Kidney capillary endothelial cell (primary cell): ENCODE measurements around the gene KRTAP17-1.
"Not testable (repeated sequence)": the region's sequence is repeated elsewhere in the genome, so short reads cannot be mapped to it uniquely, and the experiment has no call there.

Experiments used
- DNase-seq: peaks from one replicate; pipeline ENCODE4 v3.0.0-alpha.2; 2018; ENCODE audit warnings: low spot score

The KRTAP17-1 gene, protein sequence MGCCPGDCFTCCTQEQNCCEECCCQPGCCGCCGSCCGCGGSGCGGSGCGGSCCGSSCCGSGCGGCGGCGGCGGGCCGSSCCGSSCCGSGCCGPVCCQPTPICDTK

DNA sequence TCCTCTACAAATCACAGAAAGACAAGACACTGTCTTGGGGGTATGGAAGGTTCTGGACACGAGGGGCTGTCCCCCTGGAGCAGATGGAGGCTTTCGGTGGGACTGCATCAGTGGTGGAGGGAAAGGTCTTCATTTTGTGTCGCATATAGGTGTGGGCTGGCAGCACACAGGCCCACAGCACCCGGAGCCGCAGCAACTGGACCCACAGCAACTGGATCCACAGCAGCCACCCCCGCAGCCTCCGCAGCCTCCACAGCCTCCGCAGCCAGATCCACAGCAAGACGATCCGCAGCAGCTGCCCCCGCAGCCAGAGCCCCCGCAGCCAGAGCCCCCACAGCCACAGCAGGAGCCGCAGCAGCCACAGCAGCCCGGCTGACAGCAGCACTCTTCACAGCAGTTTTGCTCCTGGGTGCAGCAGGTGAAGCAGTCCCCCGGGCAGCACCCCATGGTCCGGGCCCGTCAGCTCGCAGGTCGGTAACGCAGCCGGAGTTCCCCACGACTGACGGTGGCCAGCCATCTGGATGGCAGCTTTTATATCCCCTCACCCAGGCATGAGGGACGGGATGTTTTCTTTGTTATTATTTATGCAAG lies at the start of gene KRTAP17-1:
KRTAP17-1 (minus strand) TSS at position 507 of the 591 bp plus-strand sequence; CDS start at position 447, 60 bp downstream.
- no peak for DNase-seq

DNA sequence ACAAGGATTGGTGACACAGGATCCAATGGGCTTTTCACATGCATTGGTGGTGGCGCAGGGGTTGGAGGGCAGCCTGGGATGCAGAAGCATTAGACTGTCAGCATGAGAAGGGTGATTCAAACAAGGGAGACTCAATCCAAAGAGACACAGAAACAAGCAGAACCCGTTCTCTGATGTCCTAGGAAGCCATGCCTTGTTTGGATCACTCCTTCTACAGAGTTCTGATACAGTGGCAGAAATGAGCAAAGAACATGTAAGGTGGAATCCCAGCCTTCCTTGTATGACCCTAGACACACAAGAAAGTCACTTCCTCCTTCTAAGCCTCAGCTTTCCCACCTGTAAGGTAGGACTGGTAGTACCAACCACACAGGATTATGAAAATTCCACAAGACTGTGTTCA lies 48.4 kb upstream of the KRTAP17-1 start:
- no peak for DNase-seq

DNA sequence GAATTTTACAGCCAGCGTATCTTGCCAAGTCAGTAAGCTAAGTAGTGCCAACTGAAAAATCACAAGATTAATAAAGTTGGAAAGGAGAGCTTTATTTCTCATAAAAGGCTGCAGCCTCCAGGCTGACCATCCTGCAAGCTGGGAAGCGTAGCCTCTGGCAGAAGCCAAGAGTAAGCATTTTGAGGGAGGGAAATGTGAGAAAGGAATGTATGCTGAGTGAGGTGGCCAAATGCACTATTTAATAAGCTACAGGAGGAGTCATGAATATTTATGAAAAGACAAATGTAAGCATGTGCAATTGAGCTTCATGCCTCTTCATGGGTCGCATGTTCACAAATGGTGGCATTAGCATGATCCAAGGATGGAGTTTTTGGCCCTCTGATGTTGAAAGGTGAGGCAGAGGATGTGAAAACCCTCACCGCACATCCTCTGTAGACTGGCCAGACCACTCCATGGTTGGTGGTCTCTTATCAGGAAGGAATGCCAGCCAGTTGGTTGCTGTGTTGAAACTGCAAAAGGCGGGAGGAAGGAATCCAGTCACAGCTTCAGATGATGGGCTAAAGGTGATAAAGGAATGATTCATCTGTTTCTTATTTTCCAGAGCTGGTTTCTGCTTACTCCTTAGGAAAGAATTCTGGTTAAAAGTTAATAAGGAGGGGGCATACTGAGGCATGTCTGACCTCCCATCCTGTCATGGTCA lies 44.9 kb upstream of the KRTAP17-1 start:
- DNase-seq = no peak

DNA sequence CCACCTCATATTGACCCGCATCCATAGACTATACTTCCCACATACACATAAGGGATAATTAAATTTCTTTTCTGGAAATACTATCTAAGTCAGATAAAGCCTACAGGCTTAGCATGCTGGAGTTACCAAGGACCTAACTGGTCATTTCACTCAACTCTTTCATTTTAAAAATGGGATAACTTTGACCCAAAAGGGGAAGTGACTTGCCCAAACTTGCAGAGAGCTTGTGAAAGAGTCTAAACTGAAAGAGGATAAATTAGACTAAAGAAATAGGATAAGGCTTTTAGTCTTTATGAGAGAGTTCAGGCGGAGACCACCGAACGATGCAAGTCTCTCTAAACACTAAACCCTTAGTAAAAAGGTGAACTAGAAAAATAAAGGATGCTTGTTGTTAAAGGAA lies 39.0 kb upstream of the KRTAP17-1 start:
- no peak for DNase-seq

DNA sequence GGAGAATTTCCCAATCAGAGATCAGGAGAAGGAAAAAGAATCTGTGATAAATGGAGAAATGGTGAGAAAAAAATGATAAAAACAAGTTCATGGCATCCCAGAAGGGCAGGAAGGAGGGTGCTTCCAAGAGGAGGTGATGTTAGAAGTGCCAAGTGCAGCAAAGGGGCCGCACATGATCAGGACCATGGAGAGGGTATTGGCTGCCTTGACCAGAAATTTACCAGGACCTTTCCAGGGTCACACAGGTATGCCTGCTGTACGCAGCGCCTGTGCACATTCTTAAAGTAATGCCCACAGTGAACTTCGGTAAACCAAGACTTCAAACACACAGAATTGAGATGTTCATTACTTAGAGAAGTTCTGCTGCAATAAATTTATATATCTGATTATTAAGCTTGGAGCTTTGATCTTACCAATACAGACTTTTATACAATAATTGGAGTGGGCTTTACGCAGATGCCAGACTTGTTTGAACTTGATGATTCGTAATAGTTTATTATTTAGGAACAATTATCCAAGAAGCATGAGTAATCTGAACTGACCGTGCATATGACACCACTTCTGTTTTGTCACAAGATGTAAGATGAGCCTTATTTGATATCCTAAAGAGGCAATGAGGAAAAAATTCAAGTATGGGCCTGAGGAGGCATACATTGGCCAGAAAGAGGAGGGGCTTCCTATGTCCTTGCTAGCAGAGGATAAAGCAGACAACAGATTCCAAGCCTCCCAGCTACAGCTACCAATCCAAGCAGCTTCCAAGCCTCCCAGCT lies 37.3 kb upstream of the KRTAP17-1 start:
- DNase-seq = no peak

DNA sequence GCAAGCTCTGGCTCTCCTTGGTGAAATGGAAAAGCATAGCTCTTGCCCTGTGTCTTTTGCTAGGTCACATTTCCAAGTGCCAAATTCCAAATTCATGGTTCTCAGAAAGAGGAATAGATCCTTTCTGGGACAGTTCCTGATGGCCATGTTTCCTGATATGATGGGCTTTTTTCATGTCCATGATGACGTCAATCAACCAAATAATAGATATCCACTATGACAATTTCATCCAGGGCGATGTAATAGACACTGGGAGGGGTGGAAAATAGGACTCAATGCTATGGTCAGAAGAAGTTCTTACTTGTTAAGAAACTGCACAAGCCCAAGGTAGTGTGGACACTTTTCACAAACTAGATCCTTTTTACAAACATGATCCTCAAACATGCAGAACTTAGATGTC lies 35.7 kb upstream of the KRTAP17-1 start:
- no peak for DNase-seq

DNA sequence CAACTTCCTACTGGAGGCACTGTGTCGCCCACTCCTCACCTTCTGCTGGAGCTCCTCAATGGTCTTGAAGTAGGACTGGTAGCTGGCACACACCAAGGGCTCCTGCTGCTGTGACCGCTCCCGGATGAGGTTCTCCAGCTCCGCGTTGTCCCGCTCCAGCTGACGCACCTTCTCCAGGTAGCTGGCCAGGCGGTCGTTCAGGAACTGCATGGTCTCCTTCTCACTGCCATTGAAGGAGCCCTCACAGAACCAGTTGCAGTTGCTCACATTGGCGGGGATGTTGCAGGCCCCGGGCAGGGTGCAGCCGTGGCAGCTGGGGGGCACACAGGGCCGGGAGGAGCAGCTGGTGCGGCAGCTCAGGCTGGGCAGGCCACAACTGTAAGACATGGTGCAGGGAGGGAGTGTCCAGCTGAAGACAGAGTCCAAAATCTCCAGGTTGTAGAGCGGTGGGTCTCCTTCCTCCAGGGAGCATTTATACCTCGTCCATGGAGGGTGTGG lies 34.9 kb upstream of the KRTAP17-1 start, which contains the start of gene KRT33A:
KRT33A (minus strand) TSS at position 448 of the 498 bp plus-strand sequence; CDS start at position 387, 61 bp downstream.
- not testable (repeated sequence) for DNase-seq

DNA sequence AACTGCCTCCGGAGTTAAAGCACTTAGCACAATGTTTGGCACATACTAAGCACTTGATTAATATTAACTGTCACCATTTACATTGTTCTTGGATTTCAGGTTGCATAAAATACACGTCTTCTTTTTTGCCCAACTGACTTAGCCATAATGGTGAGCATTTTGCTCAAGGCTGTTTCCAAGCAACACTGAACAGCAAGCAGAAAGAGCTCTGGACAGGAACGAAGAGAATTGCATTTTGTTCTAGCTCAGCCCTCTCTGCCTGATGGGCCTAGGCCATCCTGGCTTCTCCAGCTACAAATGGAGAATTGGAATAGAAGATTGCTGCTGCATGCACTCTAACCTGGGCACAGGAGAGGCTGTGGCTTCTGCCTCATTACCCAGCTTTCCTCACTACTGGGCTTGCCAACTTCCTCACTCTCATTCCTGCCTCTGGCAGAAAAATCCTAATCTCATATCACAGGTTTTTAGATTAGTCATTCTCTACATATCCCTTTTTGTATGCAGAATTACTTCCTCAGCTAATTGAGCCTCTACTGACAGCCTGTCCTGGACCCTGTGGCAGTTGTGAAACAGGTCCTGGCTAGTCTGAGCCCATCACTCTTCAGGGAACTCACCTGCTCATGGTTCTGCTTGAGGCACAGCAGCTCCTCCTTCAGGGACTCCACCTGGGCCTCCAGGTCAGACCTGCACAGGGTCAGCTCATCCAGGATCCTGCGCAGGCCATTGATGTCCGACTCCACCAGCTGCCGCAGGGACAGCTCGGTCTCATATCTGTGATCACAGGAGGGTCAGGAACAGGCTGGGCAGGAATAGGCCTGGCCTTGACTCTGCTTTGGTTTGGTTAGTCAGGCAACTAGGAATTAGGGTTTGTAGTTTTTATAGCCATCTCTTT lies 32.6 kb upstream of the KRTAP17-1 start:
- DNase-seq = no peak

DNA sequence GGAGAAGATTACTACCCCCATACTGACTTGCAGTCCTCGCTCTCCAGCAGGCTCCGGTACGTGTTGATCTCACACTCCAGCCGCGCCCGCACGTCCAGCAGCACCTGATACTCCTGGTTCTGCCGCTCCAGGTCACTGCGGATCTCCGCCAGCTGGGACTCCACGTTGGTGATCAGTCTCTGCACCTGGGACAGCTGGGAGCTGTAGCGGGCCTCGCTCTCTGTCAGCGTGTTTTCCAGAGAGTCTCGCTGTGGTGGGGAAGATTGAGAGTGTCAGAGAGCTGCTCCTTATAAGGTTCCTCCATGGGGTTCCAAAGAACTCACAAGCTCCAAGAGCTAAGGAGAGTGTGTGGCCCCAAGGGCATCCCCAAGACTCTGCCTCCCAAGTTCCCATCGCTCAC lies 30.9 kb upstream of the KRTAP17-1 start:
- DNase-seq = not testable (repeated sequence)

DNA sequence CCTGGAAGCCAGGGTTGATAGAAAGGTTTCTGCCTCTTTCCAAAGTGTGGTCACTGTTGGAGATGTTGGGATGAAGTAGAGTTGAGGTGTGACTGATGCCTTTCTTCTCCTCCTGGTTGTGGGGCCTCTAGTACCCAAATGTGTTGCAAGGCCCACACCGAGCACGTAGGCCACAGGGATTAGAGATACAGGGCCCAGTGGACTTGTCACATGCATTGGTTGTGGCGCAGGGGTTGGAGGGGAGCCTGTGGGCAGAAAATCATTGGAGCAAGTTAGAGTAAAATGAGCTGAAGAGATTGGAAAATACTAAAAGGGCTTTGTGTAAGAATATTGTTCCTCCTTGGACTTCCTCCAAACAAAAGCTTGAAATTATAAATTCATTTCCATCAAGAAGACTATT lies 30.5 kb upstream of the KRTAP17-1 start:
- DNase-seq = no peak

DNA sequence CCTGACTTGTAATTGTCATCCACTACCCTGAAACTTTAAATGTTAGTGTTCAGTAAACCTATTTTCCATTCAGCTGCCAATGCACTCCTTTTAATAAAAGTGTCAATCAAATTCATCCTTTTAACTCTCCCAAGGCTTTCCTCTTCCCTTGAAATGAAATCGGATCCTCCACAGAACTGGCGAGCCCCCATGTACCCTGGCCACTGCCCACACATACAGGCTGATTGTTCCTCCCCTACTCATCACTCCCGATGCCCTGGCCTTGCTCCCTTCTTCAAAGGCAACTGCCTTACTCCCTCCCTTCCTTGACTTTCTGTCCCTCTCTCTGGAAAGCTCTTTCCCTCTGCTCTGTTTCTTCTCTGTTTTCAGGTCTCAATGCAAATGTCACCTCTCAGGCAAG lies 27.5 kb upstream of the KRTAP17-1 start:
- DNase-seq = no peak

DNA sequence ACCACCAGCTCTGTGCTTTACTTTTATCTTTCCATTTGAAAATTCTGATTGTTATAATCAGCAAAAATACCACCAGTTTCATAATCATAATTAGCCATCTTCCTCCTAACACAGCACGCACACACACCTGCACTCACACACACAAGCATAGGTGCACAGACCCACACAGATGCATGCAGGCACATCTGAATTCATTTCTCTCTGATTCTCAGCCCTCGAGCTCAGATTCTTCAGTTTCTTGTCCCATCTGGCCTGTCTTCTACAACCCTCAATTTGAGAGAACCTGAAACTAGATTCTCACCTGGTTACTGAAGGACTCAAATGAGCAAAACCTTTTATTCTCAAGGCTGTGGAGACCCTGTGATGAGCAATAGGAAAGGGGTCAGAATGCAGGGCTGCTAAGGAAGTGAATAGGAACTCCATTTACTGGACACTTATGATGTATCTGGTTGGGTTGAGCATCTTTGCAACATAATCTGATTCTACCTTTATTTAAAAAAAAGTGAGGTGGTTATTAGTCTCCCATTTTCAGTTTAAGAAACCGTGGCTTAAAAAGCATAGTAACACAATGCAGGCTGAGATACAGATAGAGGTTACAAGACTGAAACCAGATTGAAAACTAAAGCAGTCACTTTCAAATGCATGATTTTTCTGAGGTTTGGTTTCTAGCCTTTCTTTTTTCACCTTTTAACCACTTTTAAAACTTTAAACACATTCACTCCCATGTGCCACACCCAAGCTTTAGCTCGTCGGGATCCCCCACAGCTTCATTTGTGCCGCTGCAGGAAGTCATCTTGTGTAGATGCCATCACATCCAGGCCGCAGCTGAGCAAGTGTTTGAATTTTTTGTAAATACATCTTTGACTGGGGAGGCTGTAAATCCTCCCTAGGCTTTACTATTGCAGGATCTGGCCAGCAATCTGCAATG lies 25.7 kb upstream of the KRTAP17-1 start:
- no peak for DNase-seq

DNA sequence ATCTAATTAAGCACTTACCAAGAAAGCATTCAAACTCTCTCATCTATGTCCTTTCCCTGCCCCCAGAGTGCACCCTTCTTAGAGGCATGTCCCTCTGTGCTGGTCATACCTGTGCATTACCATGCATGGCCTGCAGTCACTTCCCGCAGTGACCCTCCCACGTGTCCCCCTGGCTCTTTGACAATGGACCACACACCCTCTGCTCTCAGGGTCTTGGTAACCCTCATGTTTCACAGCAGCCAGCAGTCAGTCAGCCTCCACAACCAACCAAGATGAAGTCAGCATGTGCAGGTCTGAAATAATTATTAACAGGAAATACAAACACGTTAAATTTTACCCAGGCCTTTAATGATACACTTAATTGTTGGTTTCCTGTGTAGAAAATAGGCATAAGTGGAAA lies 25.0 kb upstream of the KRTAP17-1 start:
- no peak for DNase-seq

DNA sequence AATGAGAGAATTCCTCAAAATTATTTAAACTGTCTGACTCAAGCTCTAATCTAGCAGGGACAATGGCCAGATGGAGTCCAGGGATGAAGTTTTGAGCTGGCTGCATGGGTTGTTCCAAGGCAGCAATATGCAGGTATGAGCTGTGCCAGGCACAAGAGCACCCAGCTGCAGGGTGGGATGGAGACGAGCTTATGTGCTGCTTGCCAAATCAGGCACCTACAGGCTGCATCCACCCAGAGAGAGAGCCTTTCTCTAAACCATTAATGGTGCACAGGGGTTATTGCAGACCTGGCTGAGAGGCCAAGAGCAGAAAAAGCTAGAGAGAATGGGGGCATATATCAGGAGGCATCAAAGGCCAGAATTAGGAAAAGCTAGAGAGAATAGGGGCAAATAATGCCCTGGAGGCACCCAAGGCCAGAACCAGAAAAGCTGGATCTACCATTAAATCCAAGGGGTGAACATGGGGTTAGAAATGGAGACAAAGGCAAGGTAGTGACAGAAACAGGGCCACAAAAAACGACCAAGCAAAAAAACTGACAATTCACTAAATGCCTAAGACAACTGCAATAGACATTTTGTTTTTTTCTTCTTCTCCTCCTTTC lies 24.2 kb upstream of the KRTAP17-1 start:
- no peak for DNase-seq

DNA sequence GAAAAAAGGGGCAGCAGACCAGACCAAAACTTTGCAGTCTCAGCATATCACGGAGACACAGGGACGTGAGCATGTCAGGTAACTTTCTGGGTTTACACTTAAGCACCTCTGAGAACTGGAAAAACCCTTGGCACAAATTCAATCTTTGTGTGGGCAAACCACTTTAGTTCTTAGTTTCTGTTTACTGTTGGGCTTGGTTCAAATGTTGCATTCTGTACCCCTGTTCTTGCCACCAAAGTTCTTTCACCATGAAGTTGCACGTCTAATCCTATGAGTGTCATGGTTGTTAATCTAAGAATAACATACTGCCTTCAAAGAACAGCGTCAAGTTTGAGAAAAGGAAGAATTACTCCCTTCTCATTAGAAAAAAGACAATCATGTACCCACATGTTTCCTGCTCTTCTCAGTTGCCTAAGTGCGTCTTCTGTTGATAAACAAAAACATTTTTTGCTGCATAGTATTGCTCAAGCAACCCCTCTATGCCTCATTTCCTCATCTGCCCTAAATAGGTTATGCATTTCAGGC lies 23.5 kb upstream of the KRTAP17-1 start:
- DNase-seq = no peak

DNA sequence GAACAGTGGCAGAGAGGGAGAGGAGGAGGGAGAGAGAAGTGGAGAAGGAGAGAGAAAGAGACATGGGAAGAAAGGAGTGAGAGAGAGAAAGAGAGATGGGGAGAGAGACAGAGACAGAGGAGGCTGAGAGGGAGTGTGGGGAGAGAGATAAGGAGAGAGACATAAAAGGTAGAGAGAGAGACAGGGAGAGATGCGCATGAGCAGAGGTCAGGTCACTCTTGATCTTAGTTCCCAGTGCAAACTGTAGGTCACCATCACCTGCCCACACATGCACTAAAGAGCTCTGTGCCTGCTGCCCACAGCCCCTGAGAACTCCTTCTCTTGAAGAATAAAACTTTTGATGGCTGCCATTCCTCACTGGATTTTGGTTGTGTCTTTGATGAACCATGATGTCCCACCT lies 20.2 kb upstream of the KRTAP17-1 start:
- DNase-seq = no peak

DNA sequence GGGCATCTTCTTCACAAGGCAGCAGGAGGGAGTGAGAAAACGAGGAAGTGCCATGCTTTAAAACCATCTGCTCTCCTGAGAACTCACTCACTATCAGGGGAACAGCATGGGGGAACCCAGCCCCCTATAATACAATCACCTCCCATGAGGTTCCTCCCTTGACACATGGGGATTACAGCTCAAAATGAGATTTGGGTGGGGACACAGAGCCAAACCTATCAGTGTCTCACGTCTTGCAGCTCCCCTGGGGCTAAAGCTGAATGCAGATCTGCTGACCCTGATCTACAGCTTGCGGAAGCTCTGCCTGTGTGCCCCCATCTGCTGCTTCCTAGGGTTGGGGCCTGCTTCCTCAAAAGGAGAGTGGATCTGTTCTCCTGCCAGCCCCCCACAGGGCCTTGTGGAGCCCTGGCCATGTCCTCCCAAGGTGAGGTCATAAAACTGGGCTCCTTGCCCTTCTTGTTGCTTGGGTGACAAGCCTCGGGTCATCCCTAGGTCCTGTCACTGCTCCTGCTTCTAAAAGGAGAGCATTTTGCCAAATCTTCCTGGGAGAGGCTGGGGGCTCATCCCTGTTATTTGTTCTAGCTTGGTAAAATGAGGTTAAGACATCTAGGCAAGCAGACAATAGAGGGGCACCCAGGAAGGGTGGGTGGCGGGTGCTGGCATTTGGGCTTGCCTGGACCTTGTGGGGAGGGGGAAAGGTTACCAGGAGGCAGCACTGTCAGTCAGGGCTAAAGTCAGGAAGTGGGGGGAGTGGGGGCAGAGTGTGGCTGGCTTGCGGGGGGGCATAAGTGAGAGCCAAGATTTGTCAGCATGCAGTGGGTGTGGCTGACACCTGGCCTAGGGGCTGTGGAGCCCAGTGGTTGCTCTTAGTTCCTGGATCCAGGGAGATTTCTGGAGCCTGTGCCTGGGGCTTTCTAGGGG lies 19.1 kb upstream of the KRTAP17-1 start:
- DNase-seq = no peak

DNA sequence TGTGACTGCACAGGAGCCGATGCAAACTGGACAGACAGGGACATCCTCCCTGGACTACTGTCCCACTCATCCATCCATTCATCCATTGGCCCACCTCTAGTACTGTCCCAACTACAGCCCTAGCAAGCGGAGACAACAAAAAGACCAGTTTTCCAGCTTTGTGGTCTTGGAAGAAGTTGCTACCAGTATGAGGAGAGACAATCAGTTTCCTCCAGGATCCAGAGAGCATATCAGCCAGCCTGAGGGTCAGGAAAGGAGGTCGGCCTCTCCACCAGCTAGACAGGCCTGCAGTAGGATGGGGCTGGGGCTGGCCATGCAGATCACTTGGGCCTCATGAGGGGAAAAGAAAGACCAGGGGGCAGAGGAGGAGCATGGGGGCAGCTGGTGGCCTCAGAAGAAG lies 18.3 kb upstream of the KRTAP17-1 start:
- no peak for DNase-seq

DNA sequence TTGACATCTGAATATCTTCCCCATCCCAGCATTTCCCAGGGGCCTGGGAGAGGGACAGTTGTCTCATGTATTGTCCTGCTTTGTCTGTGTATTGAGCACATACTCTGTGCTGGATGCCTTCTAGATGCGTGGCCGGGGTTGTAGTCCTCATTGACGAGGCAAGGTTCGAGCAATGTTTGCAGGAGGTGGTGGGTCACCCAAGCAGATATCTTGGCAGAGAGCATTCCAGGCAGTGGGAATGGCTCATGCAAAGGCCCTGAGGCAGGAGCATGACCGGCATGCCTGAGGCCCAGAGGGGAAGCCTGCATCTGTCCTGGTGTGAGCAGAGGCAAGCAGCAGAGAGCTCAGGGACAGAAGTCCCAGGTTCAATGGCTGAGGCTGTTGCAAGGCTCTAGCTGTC lies 17.6 kb upstream of the KRTAP17-1 start:
- DNase-seq = no peak
